ENCODE measurements around the gene THAP3.

The THAP3 gene, protein sequence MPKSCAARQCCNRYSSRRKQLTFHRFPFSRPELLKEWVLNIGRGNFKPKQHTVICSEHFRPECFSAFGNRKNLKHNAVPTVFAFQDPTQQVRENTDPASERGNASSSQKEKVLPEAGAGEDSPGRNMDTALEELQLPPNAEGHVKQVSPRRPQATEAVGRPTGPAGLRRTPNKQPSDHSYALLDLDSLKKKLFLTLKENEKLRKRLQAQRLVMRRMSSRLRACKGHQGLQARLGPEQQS

GRCh38 chr1:6624710-6625583 is at the start of gene THAP3:
THAP3 (plus strand) TSS chr1:6624868; CDS start chr1:6625219, 351 bp downstream.
- Histone ChIP-seq H3K4me3 (ENCODE audit: low read length) (peak within 1 kb of the TSS; percentile 57), H3K4me1 (ENCODE audit: insufficient read depth, low read length) (peaks cover 8% of the 10 kb centered on the region), H3K36me3 (ENCODE audit: insufficient read depth, low read length) (peaks cover 63% of the 10 kb centered on the region)

GRCh38 chr1:6577831-6578525 is 46.7 kb upstream of the THAP3 start:
- Histone ChIP-seq H3K4me1 (ENCODE audit: insufficient read depth, low read length) (peaks cover 30% of the 10 kb centered on the region), H2AFZ (ENCODE audit: low read depth, low read length) (no peak overlapping the region), H3K4me3 (ENCODE audit: low read length) (no peak overlapping the region), H3K9me3 (ENCODE audit: low read length) (no peaks in the 10 kb centered on the region), H3K27me3 (ENCODE audit: insufficient read depth, low read length) (no peaks in the 10 kb centered on the region), H3K36me3 (ENCODE audit: insufficient read depth, low read length) (peaks cover 4% of the 10 kb centered on the region)

More at GRCh38 chr1:6624710-6625583, at the start of gene THAP3:
- Histone ChIP-seq H3K9me3 (ENCODE audit: low read length) (no peaks in the 10 kb centered on the region), H3K27me3 (ENCODE audit: insufficient read depth, low read length) (no peaks in the 10 kb centered on the region), H2AFZ (ENCODE audit: low read depth, low read length) (peak within 1 kb of the TSS; percentile 74)

DNA sequence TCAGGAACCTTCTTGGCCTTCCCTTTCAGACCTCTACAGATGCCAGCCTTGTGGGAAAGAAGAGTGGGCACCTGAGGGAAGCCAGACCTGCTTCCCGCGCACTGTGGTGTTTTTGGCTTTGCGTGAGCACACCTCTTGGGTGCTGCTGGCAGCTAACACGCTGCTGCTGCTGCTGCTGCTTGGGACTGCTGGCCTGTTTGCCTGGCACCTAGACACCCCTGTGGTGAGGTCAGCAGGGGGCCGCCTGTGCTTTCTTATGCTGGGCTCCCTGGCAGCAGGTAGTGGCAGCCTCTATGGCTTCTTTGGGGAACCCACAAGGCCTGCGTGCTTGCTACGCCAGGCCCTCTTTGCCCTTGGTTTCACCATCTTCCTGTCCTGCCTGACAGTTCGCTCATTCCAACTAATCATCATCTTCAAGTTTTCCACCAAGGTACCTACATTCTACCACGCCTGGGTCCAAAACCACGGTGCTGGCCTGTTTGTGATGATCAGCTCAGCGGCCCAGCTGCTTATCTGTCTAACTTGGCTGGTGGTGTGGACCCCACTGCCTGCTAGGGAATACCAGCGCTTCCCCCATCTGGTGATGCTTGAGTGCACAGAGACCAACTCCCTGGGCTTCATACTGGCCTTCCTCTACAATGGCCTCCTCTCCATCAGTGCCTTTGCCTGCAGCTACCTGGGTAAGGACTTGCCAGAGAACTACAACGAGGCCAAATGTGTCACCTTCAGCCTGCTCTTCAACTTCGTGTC is 45.9 kb upstream of the THAP3 start:
- Histone ChIP-seq H3K4me1 (ENCODE audit: insufficient read depth, low read length) (peaks cover 30% of the 10 kb centered on the region), H3K9me3 (ENCODE audit: low read length) (no peaks in the 10 kb centered on the region), H3K27me3 (ENCODE audit: insufficient read depth, low read length) (no peaks in the 10 kb centered on the region), H3K36me3 (ENCODE audit: insufficient read depth, low read length) (peaks cover 4% of the 10 kb centered on the region), H2AFZ (ENCODE audit: low read depth, low read length) (no peak overlapping the region), H3K4me3 (ENCODE audit: low read length) (peak overlapping the region; percentile 60)

- no peaks in the 10 kb centered on the region for H3K27me3 ChIP-seq (ENCODE audit: insufficient read depth, low read length)
- no peaks in the 10 kb centered on the region for H3K9me3 ChIP-seq (ENCODE audit: low read length)
- H3K4me3 ChIP-seq (ENCODE audit: low read length), result peak within 1 kb of the TSS; percentile 60
- H3K36me3 ChIP-seq (ENCODE audit: insufficient read depth, low read length), result peaks cover 4% of the 10 kb centered on the region
- H3K4me1 ChIP-seq (ENCODE audit: insufficient read depth, low read length), result peaks cover 30% of the 10 kb centered on the region
- H2AFZ ChIP-seq (ENCODE audit: low read depth, low read length), result no peak within 1 kb of the TSS
Observed at GRCh38 chr1:6579374-6580118, 45.1 kb upstream of the THAP3 start, which contains the start of gene ZBTB48. ZBTB48 (plus strand) TSS chr1:6579994; CDS start chr1:6580610, 616 bp downstream.

GRCh38 chr1:6580119-6580592 is 44.5 kb upstream of the THAP3 start:
- H3K4me3 ChIP-seq (ENCODE audit: low read length), result peak overlapping the region; percentile 60
- peaks cover 30% of the 10 kb centered on the region for H3K4me1 ChIP-seq (ENCODE audit: insufficient read depth, low read length)
- no peak overlapping the region for H2AFZ ChIP-seq (ENCODE audit: low read depth, low read length)
- no peaks in the 10 kb centered on the region for H3K27me3 ChIP-seq (ENCODE audit: insufficient read depth, low read length)
- no peaks in the 10 kb centered on the region for H3K9me3 ChIP-seq (ENCODE audit: low read length)
- H3K36me3 ChIP-seq (ENCODE audit: insufficient read depth, low read length), result peaks cover 4% of the 10 kb centered on the region

- peak overlapping the region; percentile 60 for H3K4me3 ChIP-seq (ENCODE audit: low read length)
Observed at GRCh38 chr1:6580593-6581409, 43.9 kb upstream of the THAP3 start.

GRCh38 chr1:6581561-6582305 is 42.9 kb upstream of the THAP3 start:
- Histone ChIP-seq H3K9me3 (ENCODE audit: low read length) (no peaks in the 10 kb centered on the region), H3K36me3 (ENCODE audit: insufficient read depth, low read length) (peaks cover 4% of the 10 kb centered on the region), H3K27me3 (ENCODE audit: insufficient read depth, low read length) (no peaks in the 10 kb centered on the region), H2AFZ (ENCODE audit: low read depth, low read length) (no peak overlapping the region), H3K4me1 (ENCODE audit: insufficient read depth, low read length) (peaks cover 30% of the 10 kb centered on the region), H3K4me3 (ENCODE audit: low read length) (no peak overlapping the region)

More at GRCh38 chr1:6580593-6581409, 43.9 kb upstream of the THAP3 start:
- H3K4me1 ChIP-seq (ENCODE audit: insufficient read depth, low read length), result peaks cover 30% of the 10 kb centered on the region
- H3K9me3 ChIP-seq (ENCODE audit: low read length), result no peaks in the 10 kb centered on the region
- H3K27me3 ChIP-seq (ENCODE audit: insufficient read depth, low read length), result no peaks in the 10 kb centered on the region
- peaks cover 4% of the 10 kb centered on the region for H3K36me3 ChIP-seq (ENCODE audit: insufficient read depth, low read length)
- H2AFZ ChIP-seq (ENCODE audit: low read depth, low read length), result no peak overlapping the region

DNA sequence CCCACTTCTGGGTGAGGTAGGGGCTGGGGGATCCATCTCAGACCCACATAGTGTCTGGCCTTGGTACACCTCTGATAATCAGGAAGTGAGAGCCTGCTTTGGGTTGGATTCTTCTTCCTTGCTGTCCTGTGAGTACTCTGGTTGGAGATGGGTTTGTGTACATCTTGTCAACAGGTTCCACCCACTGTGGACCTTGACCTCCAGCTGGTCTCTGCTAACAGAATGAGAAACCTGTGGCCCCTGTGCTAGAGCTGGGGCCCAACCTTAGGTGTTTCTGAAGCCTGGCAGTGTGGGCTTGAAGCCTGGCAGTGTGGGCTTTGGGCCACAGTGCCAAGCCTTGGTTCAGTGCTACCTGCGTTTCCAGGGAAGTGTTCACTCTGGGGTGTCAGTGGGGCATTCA is 42.3 kb upstream of the THAP3 start:
- Histone ChIP-seq H2AFZ (ENCODE audit: low read depth, low read length) (no peak overlapping the region), H3K4me3 (ENCODE audit: low read length) (no peak overlapping the region), H3K27me3 (ENCODE audit: insufficient read depth, low read length) (no peaks in the 10 kb centered on the region), H3K9me3 (ENCODE audit: low read length) (no peaks in the 10 kb centered on the region), H3K4me1 (ENCODE audit: insufficient read depth, low read length) (peaks cover 30% of the 10 kb centered on the region), H3K36me3 (ENCODE audit: insufficient read depth, low read length) (peaks cover 4% of the 10 kb centered on the region)

- no peak overlapping the region for H2AFZ ChIP-seq (ENCODE audit: low read depth, low read length)
- no peaks in the 10 kb centered on the region for H3K27me3 ChIP-seq (ENCODE audit: insufficient read depth, low read length)
- H3K4me3 ChIP-seq (ENCODE audit: low read length), result no peak overlapping the region
- peaks cover 12% of the 10 kb centered on the region for H3K4me1 ChIP-seq (ENCODE audit: insufficient read depth, low read length)
- H3K36me3 ChIP-seq (ENCODE audit: insufficient read depth, low read length), result peaks cover 19% of the 10 kb centered on the region
- no peaks in the 10 kb centered on the region for H3K9me3 ChIP-seq (ENCODE audit: low read length)
Observed at GRCh38 chr1:6584126-6585080, 40.3 kb upstream of the THAP3 start.

DNA sequence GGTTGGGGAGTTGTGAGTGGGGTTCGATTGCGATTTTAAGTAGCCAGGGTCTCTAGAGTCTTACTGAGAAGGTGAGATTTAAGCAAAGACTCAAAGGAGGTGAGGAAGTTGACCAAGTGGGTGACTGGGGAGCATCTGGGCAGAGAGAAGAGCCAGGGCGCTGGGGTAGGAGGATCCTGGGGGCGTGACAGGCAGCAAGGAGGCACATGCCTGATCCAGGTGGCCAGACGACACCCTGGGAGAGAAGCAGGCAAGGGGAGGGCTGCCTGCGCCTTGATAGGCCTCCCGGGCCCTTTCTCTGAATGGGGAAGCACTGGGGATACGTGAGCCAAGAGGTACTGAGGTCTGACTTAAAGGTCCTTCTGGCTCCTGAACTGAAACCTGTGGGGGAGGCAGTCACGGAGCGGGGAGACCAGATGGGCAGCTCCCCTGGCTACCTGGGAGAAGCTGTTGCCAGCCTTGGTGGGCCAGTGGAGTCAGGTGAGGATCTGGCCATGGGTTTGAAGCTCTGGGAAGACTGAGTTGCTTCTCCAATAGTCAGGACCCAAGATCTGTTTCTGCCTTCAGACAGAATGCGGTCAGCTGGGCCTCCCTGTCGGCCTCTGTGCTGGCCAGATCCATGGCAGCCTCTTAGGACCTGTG is 39.5 kb upstream of the THAP3 start:
- Histone ChIP-seq H3K36me3 (ENCODE audit: insufficient read depth, low read length) (peaks cover 24% of the 10 kb centered on the region), H3K9me3 (ENCODE audit: low read length) (no peaks in the 10 kb centered on the region), H3K27me3 (ENCODE audit: insufficient read depth, low read length) (no peaks in the 10 kb centered on the region), H3K4me3 (ENCODE audit: low read length) (no peak overlapping the region), H2AFZ (ENCODE audit: low read depth, low read length) (no peak overlapping the region), H3K4me1 (ENCODE audit: insufficient read depth, low read length) (peaks cover 11% of the 10 kb centered on the region)
